Kidney epithelial cell (primary cell): ENCODE data around the gene ZBTB16. TPM values are rescaled to one million over a fixed set of nuclear protein-coding genes. Genes with fewer than 3 reads are reported as not detected.

Experiments
- DNase-seq: peaks from one replicate; pipeline ENCODE4 v3.0.0-alpha.2; 2010; ENCODE audit warnings: low read depth
- H3K27me3 ChIP-seq: 2 replicates; pipeline ENCODE4 v1.6.0; 2011; ENCODE audit warnings: low read length; ENCODE audit not compliant: control insufficient read depth, insufficient read depth
- H3K36me3 ChIP-seq: 2 replicates; pipeline ENCODE4 v1.5.1; 2011; ENCODE audit warnings: low read length; ENCODE audit not compliant: control insufficient read depth, insufficient read depth
- H3K4me3 ChIP-seq: 2 replicates; pipeline ENCODE4 v1.5.1; 2011; ENCODE audit warnings: low read depth, mild to moderate bottlenecking, control low read depth, low read length
- total RNA-seq: library from RNA; depleted of rRNA; stranded (reverse); fragments of >200 nt; gene quantifications from 2 replicates; pipeline ENCODE4 v1.2.3, GENCODE V29; 2015
- TF ChIP-seq, protein P1 (sequence below): IDR thresholded peaks from 2 replicates; pipeline ENCODE4 v1.5.1; 2011; ENCODE audit warnings: mild to moderate bottlenecking, moderate library complexity, low read length, control low read depth, inconsistent platforms; ENCODE audit not compliant: insufficient read depth, poor library complexity, severe bottlenecking

The ZBTB16 gene
- total RNA-seq, 1 donor from 2014 or later, result 0.08 TPM

DNA sequence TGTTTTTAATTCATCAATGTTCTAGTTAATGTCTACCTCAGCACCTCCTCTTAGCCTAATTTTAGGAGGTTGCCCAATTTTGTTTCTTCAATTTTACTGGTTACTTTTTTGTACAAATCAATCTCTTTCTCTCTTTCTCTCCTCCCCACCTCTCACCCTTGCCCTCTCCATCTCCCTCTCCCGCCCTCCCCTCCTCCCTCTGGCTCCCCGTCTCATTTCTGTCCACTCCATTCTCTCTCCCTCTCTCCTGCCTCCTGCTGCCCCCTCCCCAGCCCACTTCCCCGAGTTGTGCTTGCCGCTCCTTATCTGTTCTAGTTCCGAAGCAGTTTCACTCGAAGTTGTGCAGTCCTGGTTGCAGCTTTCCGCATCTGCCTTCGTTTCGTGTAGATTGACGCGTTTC lies 195.8 kb downstream of the ZBTB16 start:
- DNase-seq, result no peak
- Histone ChIP-seq H3K4me3 (no peak overlapping the region), H3K27me3 (peaks cover 51% of the 10 kb centered on the region), H3K36me3 (no peaks in the 10 kb centered on the region)
- TF ChIP-seq, protein P1, sequence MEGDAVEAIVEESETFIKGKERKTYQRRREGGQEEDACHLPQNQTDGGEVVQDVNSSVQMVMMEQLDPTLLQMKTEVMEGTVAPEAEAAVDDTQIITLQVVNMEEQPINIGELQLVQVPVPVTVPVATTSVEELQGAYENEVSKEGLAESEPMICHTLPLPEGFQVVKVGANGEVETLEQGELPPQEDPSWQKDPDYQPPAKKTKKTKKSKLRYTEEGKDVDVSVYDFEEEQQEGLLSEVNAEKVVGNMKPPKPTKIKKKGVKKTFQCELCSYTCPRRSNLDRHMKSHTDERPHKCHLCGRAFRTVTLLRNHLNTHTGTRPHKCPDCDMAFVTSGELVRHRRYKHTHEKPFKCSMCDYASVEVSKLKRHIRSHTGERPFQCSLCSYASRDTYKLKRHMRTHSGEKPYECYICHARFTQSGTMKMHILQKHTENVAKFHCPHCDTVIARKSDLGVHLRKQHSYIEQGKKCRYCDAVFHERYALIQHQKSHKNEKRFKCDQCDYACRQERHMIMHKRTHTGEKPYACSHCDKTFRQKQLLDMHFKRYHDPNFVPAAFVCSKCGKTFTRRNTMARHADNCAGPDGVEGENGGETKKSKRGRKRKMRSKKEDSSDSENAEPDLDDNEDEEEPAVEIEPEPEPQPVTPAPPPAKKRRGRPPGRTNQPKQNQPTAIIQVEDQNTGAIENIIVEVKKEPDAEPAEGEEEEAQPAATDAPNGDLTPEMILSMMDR, result no peak

DNA sequence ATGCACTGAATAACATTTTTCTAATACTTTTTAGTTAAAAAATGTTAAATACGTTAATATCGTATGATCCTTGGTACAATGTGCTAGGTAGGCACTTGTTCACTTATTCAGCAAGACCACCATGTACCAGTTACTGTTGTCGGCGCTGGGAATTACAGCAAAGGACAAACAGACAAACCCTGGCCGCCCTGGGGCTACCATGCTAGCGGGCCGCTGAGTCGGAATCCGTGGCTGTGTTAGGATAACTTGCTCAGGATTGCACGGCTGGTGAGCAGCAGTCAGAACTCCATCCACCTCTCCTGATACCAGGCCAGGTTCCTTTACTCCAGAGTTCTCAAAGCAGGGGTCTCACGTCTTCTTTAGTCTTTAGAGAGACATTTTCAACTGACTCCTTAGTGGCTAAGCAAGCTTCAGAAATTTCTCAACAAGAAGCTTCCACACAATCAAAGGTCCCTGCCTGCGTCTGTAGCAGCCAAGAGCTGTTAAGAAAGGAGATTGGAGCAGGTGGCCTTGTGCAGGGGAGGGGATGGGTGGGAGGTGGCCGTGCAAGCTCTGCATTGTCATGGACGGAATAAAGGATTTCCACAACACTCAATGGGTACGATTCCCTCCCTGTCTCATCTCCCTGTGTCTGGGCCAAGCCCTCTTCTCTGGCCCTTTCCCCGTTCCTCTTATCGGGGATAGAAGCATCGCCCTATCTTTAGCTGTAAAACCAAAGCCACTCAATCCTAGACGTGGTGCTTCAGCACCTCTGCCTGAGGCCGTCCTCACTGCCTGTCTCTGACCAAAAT lies 196.9 kb downstream of the ZBTB16 start:
- Histone ChIP-seq H3K4me3 (no peak overlapping the region), H3K36me3 (no peaks in the 10 kb centered on the region), H3K27me3 (peaks cover 56% of the 10 kb centered on the region)
- no peak for DNase-seq
- TF ChIP-seq, protein P1, result no peak

DNA sequence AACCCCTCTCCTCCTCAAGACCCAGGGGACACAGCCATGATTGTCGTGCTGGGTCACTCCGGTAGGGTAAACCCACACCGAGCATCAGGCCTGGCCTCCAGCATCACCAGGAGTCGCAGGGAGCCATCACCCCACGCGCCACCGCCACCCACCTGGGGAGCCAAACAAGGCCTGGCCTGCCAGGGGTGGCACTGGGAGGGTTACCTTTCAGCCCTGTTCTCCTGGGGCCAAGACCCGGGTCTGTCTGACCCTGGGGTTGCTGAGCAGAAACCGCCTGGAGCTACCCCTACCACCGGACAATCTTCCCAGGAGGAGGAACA lies 197.4 kb downstream of the ZBTB16 start:
- Histone ChIP-seq H3K36me3 (no peaks in the 10 kb centered on the region), H3K27me3 (peaks cover 53% of the 10 kb centered on the region), H3K4me3 (no peak overlapping the region)
- DNase-seq, result no peak
- TF ChIP-seq, protein P1, result no peak

DNA sequence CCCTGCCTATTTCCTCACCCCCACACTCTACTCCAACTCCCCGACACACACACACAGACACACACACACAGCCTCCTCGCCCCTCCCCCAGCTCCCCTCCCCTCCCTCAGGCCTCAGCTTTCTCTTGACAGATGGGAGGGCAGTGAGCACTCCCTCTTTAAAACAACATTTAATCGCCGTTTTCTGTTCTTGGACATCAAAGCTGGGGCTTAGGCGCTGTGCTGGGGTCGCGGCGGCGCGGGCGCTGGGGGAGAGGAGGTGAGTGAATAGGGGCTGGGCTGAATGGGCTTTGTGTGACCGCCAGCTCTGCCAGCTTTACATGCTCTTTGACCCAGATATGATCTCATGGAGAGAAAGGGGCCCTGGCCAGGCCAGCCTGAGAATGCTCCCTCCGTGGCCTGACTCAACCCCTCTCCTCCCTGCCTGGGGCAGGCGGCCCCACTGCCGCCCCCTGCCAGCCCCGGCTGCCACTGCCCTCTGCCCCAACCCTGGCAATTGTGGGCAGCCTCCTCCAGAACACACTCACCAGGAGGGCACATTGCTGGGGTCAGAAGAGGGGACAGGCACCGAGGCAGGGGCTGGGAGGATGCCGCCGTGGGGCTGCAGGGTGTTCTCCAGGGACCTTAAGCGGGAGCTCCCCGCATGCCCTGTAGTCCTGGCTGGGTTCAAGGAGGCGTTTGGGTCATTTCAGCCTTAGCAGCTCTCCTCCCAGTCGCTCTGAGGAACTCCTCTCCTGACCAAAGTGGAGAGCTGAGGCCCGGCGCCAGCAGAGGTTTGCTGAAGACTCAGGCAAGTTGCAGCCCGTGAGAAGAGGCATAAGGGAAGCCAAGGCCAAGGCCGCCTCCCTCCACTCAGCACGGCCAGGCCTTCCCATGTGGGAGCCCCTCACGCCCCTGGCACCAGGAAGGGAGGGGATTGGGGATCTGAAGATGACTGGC lies 198.4 kb downstream of the ZBTB16 start:
- TF ChIP-seq, protein P1, result peak; percentile 63
- no peak for DNase-seq
- Histone ChIP-seq H3K27me3 (peaks cover 54% of the 10 kb centered on the region), H3K36me3 (no peaks in the 10 kb centered on the region), H3K4me3 (no peak overlapping the region)

DNA sequence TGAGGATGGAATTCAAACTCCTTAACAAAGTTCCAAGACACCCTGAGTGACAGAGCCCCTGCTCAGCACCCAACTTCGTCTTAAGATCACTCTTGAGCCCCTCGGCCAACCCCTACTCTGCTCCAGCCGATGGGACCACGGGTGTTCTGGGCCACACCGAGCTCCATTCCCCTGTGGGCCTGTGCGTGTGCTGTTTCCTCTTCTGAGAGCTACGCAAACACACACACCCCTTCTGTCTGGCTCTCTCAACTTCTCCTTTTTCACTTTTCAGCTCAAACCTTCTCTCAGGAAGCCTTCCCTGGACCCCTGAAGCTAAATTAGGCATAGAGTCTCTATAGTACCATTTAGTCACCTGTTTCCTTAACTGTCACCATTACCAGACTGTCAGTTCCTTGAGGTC lies 199.2 kb downstream of the ZBTB16 start:
- TF ChIP-seq, protein P1, result no peak
- DNase-seq, result no peak
- H3K4me3 ChIP-seq, result no peak overlapping the region
- H3K27me3 ChIP-seq, result peaks cover 55% of the 10 kb centered on the region
- H3K36me3 ChIP-seq, result no peaks in the 10 kb centered on the region
